Endodermal cell (in vitro differentiated cells): Measurements from ENCODE around the gene CDON. TPM values are rescaled to one million over a fixed set of nuclear protein-coding genes. Genes with fewer than 3 reads are reported as not detected.
A peak's percentile ranks its signal among the peaks of the same experiment; 100 is the strongest.

Source experiments
- DNase-seq: peaks from one replicate; pipeline ENCODE4 v3.0.0-alpha.2; 2017
- H3K27ac ChIP-seq: 2 replicates; pipeline ENCODE4 v1.5.1; 2013; ENCODE audit warnings: mild to moderate bottlenecking, low read depth, low read length, moderate library complexity
- H3K27me3 ChIP-seq: 2 replicates; pipeline ENCODE4 v1.6.1; 2013; ENCODE audit warnings: mild to moderate bottlenecking, low read length, moderate library complexity; ENCODE audit not compliant: insufficient read depth, control insufficient read depth, poor library complexity, severe bottlenecking
- H3K36me3 ChIP-seq: 2 replicates; pipeline ENCODE4 v1.7.0; 2013; ENCODE audit warnings: mild to moderate bottlenecking, low read length, moderate library complexity; ENCODE audit not compliant: control insufficient read depth, insufficient read depth
- H3K4me1 ChIP-seq: one replicate; pipeline ENCODE4 v1.7.0; 2013; ENCODE audit warnings: low read length; ENCODE audit not compliant: control insufficient read depth, insufficient read depth
- H3K4me3 ChIP-seq: 2 replicates; pipeline ENCODE4 v1.5.1; 2013; ENCODE audit warnings: mild to moderate bottlenecking, low read length, moderate library complexity
- H3K9ac ChIP-seq: 2 replicates; pipeline ENCODE4 v1.6.1; 2013; ENCODE audit warnings: mild to moderate bottlenecking, low read length, moderate library complexity; ENCODE audit not compliant: poor library complexity, severe bottlenecking; ENCODE audit errors: extremely low read depth
- H3K9me3 ChIP-seq: 2 replicates; pipeline ENCODE4 v1.6.1; 2013; ENCODE audit warnings: mild to moderate bottlenecking, low read length, moderate library complexity; ENCODE audit not compliant: control insufficient read depth
- H3K27ac Mint-ChIP-seq: 2 replicates; pipeline ENCODE4 v1.8.0; 2020; ENCODE audit warnings: mixed read lengths
- H3K27me3 Mint-ChIP-seq: 2 replicates; pipeline ENCODE4 v1.8.0; 2021; ENCODE audit warnings: mild to moderate bottlenecking, mixed read lengths; ENCODE audit not compliant: insufficient read depth
- H3K36me3 Mint-ChIP-seq: 2 replicates; pipeline ENCODE4 v1.8.0; 2020; ENCODE audit warnings: low read depth, mixed read lengths
- H3K4me1 Mint-ChIP-seq: 2 replicates; pipeline ENCODE4 v1.8.0; 2020; ENCODE audit warnings: mixed read lengths
- H3K4me3 Mint-ChIP-seq: 2 replicates; pipeline ENCODE4 v1.8.0; 2020; ENCODE audit warnings: mild to moderate bottlenecking, moderate library complexity, mixed read lengths
- H3K9me3 Mint-ChIP-seq: 2 replicates; pipeline ENCODE4 v1.8.0; 2020; ENCODE audit warnings: mild to moderate bottlenecking, mixed read lengths
- WGBS, 2 experiments: methylation state at CpG; one replicate each; pipeline versions ENCODE4 v1.1.5 to v1.1.7; 2013; ENCODE audit warnings: missing lambda C conversion rate in 2 of 2, mixed read lengths in 1 of 2; ENCODE audit not compliant: insufficient coverage in 1 of 2, insufficient read length in 1 of 2; 5-methylcytosine and 5-hydroxymethylcytosine counted together
- total RNA-seq, 2 donors: library from RNA; stranded (reverse); fragmentation: NEBNext Ultra II Directional in 1 of 2; extraction: Animal tissue kit (Norgen Biotek cat#: 25700) in 1 of 2; gene quantifications; 2 replicates in 1 of 2; 3 replicates in 1 of 2; pipeline ENCODE4 v1.2.1, GENCODE V29; 2021
- TF ChIP-seq, protein P1 (sequence below): fragments of 200-600 bp; sonication (generic); conservative IDR thresholded peaks from 2 replicates; pipeline ENCODE4 v1.5.0; 2021; ENCODE audit warnings: antibody characterized with exemption, mild to moderate bottlenecking

Gene CDON
- total RNA-seq, 2 donors from 2014 or later: 19.2 to 24.5 TPM

GRCh38 chr11:125960771-125961170, 101.9 kb downstream of the CDON start:
- Mint-ChIP-seq H3K36me3 (peaks cover 40% of the 10 kb centered on the region), H3K27me3 (no peaks in the 10 kb centered on the region), H3K9me3 (peaks cover 15% of the 10 kb centered on the region)

GRCh38 chr11:125959931-125960330, 102.7 kb downstream of the CDON start:
- Mint-ChIP-seq H3K27ac (no peak overlapping the region), H3K9me3 (peaks cover 15% of the 10 kb centered on the region), H3K27me3 (no peaks in the 10 kb centered on the region), H3K4me3 (no peak overlapping the region), H3K4me1 (peaks cover 3% of the 10 kb centered on the region), H3K36me3 (peaks cover 37% of the 10 kb centered on the region)
- peaks cover 8% of the 10 kb centered on the region for H3K9me3 ChIP-seq
- H3K9ac ChIP-seq: no peak overlapping the region
- no peaks in the 10 kb centered on the region for H3K27me3 ChIP-seq
- no peaks in the 10 kb centered on the region for H3K4me1 ChIP-seq
- no peaks in the 10 kb centered on the region for H3K36me3 ChIP-seq
- WGBS, 2 experiments: 91 to 98% methylated on average over 9 to 10 of the region's 10 CpGs
- TF ChIP-seq, protein P1, sequence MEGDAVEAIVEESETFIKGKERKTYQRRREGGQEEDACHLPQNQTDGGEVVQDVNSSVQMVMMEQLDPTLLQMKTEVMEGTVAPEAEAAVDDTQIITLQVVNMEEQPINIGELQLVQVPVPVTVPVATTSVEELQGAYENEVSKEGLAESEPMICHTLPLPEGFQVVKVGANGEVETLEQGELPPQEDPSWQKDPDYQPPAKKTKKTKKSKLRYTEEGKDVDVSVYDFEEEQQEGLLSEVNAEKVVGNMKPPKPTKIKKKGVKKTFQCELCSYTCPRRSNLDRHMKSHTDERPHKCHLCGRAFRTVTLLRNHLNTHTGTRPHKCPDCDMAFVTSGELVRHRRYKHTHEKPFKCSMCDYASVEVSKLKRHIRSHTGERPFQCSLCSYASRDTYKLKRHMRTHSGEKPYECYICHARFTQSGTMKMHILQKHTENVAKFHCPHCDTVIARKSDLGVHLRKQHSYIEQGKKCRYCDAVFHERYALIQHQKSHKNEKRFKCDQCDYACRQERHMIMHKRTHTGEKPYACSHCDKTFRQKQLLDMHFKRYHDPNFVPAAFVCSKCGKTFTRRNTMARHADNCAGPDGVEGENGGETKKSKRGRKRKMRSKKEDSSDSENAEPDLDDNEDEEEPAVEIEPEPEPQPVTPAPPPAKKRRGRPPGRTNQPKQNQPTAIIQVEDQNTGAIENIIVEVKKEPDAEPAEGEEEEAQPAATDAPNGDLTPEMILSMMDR: no peak
- H3K4me3 ChIP-seq: no peak overlapping the region
- no peak overlapping the region for H3K27ac ChIP-seq
- no peak for DNase-seq

More at GRCh38 chr11:125960771-125961170, 101.9 kb downstream of the CDON start:
- Histone ChIP-seq H3K9me3 (peaks cover 8% of the 10 kb centered on the region), H3K27ac (no peak overlapping the region), H3K4me1 (no peaks in the 10 kb centered on the region), H3K4me3 (no peak overlapping the region), H3K27me3 (no peaks in the 10 kb centered on the region), H3K9ac (no peak overlapping the region), H3K36me3 (no peaks in the 10 kb centered on the region)
- peaks cover 3% of the 10 kb centered on the region for H3K4me1 Mint-ChIP-seq
- peak; percentile 67 for DNase-seq
- TF ChIP-seq, protein P1: no peak
- WGBS, 2 experiments: 82 to 88% methylated on average over 5 of the region's 6 CpGs
- H3K27ac Mint-ChIP-seq: peak overlapping the region; percentile 56
- H3K4me3 Mint-ChIP-seq: no peak overlapping the region

DNA sequence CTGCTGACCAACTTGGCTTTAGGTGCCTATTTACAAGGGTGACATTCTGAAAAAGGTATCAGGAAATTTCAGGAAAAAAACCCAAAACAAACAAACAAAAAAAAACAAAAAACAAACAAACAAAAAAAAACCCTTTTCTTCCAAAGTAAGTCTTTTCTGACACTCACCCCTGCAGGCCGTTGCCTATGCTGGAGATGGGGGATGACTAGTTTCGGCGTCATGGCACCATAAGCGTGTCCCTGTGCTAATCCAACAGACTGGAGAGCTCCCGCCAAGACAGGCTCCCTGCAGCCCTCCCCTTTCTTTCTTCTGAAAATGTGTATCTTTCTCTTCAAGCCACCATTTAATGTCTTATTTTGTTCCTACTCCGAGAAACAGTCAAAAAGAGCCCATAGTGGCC, 103.2 kb downstream of the CDON start:
- TF ChIP-seq, protein P1: no peak
- Mint-ChIP-seq H3K27me3 (no peaks in the 10 kb centered on the region), H3K4me3 (no peak overlapping the region), H3K9me3 (peaks cover 15% of the 10 kb centered on the region), H3K36me3 (peaks cover 37% of the 10 kb centered on the region), H3K27ac (no peak overlapping the region), H3K4me1 (peaks cover 3% of the 10 kb centered on the region)
- WGBS, 2 experiments: 91 to 100% methylated on average over 4 to 6 of the region's 6 CpGs
- Histone ChIP-seq H3K36me3 (no peaks in the 10 kb centered on the region), H3K9me3 (peaks cover 8% of the 10 kb centered on the region), H3K27me3 (no peaks in the 10 kb centered on the region), H3K9ac (no peak overlapping the region), H3K27ac (no peak overlapping the region), H3K4me3 (no peak overlapping the region), H3K4me1 (no peaks in the 10 kb centered on the region)
- DNase-seq: no peak
